ENCODE measurements around the gene EFHC2.

DNA sequence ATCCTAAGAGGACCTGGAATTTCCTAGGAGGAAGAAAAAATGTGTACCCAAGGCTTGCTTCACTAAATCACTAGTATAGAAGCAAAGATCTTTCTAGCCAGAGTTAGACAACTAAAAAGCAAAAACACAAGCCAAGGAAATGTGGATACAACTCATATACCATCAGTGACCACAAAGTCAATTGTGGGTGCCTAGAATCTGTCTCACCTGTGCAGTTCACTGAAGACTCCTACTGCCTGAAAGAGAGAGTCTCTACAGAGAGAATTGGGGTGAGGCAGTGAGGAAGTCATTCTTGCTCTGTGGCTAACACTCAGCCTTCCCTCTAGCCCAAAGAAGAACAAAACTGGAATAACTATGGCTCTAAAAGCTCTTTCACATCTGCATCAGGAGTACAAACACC lies 82.9 kb downstream of the EFHC2 start:
- TF ChIP-seq, protein P1, sequence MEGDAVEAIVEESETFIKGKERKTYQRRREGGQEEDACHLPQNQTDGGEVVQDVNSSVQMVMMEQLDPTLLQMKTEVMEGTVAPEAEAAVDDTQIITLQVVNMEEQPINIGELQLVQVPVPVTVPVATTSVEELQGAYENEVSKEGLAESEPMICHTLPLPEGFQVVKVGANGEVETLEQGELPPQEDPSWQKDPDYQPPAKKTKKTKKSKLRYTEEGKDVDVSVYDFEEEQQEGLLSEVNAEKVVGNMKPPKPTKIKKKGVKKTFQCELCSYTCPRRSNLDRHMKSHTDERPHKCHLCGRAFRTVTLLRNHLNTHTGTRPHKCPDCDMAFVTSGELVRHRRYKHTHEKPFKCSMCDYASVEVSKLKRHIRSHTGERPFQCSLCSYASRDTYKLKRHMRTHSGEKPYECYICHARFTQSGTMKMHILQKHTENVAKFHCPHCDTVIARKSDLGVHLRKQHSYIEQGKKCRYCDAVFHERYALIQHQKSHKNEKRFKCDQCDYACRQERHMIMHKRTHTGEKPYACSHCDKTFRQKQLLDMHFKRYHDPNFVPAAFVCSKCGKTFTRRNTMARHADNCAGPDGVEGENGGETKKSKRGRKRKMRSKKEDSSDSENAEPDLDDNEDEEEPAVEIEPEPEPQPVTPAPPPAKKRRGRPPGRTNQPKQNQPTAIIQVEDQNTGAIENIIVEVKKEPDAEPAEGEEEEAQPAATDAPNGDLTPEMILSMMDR (IDR thresholded peaks at IDR 0.05 in 4 of 5, conservative IDR thresholded peaks at IDR 0.05 in 1 of 5), result no peak
- no peak for TF ChIP-seq POLR2A (IDR thresholded peaks at IDR 0.05)

Data from gastrocnemius medialis (tissue), 4 donors.